GM23338 (cell line): ENCODE data around the gene TBPL1. TPM values are rescaled to one million over a fixed set of nuclear protein-coding genes. Genes with fewer than 3 reads are reported as not detected.

Source experiments
- ATAC-seq: fragments of 200-7000 bp; cut with Tn5 transposase; 3 replicates; pipeline ENCODE4 v1.9.1; 2020
- DNase-seq: peaks from one replicate; pipeline ENCODE4 v3.0.0-alpha.2; 2015; ENCODE audit warnings: low spot score
- H2AFZ ChIP-seq: fragments of 200-600 bp; sonication (generic); 2 replicates; pipeline ENCODE4 v1.8.0; 2016; ENCODE audit warnings: antibody characterized with exemption, mild to moderate bottlenecking, moderate library complexity
- H3F3A ChIP-seq: fragments of 200-600 bp; sonication (generic); replicated peaks from 2 replicates; pipeline ENCODE4 v1.8.0; 2017; ENCODE audit warnings: antibody characterized with exemption, mixed run types, low read depth
- H3K27ac ChIP-seq: fragments of 200-600 bp; sonication (generic); 2 replicates; pipeline ENCODE4 v1.6.1; 2016; ENCODE audit warnings: low read depth
- H3K27me3 ChIP-seq: fragments of 200-600 bp; sonication (generic); 2 replicates; pipeline ENCODE4 v1.8.0; 2016; ENCODE audit warnings: mild to moderate bottlenecking, mixed run types, moderate library complexity; ENCODE audit not compliant: insufficient read depth
- H3K36me3 ChIP-seq: fragments of 200-600 bp; sonication (generic); 2 replicates; pipeline ENCODE4 v1.8.0; 2016; ENCODE audit warnings: mild to moderate bottlenecking; ENCODE audit not compliant: insufficient read depth
- H3K4me1 ChIP-seq: fragments of 200-600 bp; sonication (generic); 2 replicates; pipeline ENCODE4 v1.8.0; 2016; ENCODE audit warnings: mild to moderate bottlenecking, moderate library complexity; ENCODE audit not compliant: insufficient read depth
- H3K4me2 ChIP-seq: fragments of 200-600 bp; sonication (generic); 2 replicates; pipeline ENCODE4 v1.7.1; 2017; ENCODE audit warnings: mixed run types
- H3K4me3 ChIP-seq: fragments of 200-600 bp; sonication (generic); 2 replicates; pipeline ENCODE4 v1.6.1; 2016; ENCODE audit warnings: mixed run types
- H3K79me2 ChIP-seq: fragments of 200-600 bp; sonication (generic); replicated peaks from 2 replicates; pipeline ENCODE4 v1.8.0; 2017; ENCODE audit warnings: mild to moderate bottlenecking; ENCODE audit not compliant: insufficient read depth
- H3K9me2 ChIP-seq: fragments of 200-600 bp; sonication (generic); 2 replicates; pipeline ENCODE4 v1.8.0; 2017; ENCODE audit not compliant: insufficient read depth
- H4K20me1 ChIP-seq: fragments of 200-600 bp; sonication (generic); replicated peaks from 2 replicates; pipeline ENCODE4 v1.8.0; 2017; ENCODE audit warnings: mild to moderate bottlenecking; ENCODE audit not compliant: insufficient read depth
- H3K27ac Mint-ChIP-seq: 2 replicates; pipeline ENCODE4 v1.8.0; 2020; ENCODE audit warnings: inconsistent platforms, mild to moderate bottlenecking, moderate library complexity, mixed read lengths
- H3K27me3 Mint-ChIP-seq: 3 replicates; pipeline ENCODE4 v1.8.0; 2022; ENCODE audit warnings: low read depth, mild to moderate bottlenecking, moderate library complexity, mixed read lengths, inconsistent platforms; ENCODE audit not compliant: insufficient read depth, poor library complexity
- H3K36me3 Mint-ChIP-seq: 3 replicates; pipeline ENCODE4 v1.8.0; 2021; ENCODE audit warnings: low read depth, mild to moderate bottlenecking, inconsistent platforms, moderate library complexity, mixed read lengths
- H3K4me1 Mint-ChIP-seq: 3 replicates; pipeline ENCODE4 v1.8.0; 2020; ENCODE audit warnings: mild to moderate bottlenecking, inconsistent platforms, mixed read lengths
- H3K4me3 Mint-ChIP-seq: 3 replicates; pipeline ENCODE4 v1.8.0; 2021; ENCODE audit warnings: moderate library complexity, mild to moderate bottlenecking, inconsistent platforms, mixed read lengths
- H3K9me3 Mint-ChIP-seq: 3 replicates; pipeline ENCODE4 v1.8.0; 2020; ENCODE audit warnings: moderate library complexity, mild to moderate bottlenecking, inconsistent platforms, mixed read lengths
- CREB1 ChIP-seq: fragments of 250-450 bp; sonication (Bioruptor Pico); IDR thresholded peaks from 2 replicates; pipeline ENCODE4 v1.5.0; 2020; ENCODE audit warnings: low read depth, mild to moderate bottlenecking, moderate library complexity
- EZH2 ChIP-seq: fragments of 200-600 bp; sonication (generic); IDR thresholded peaks from one replicate; pipeline ENCODE4 v1.8.0; 2017; ENCODE audit warnings: antibody characterized with exemption, mild to moderate bottlenecking, low read depth; ENCODE audit not compliant: unreplicated experiment
- EZH2phosphoT487 ChIP-seq: fragments of 200-600 bp; sonication (generic); IDR thresholded peaks from one replicate; pipeline ENCODE4 v1.8.1; 2018; ENCODE audit warnings: antibody characterized with exemption; ENCODE audit not compliant: unreplicated experiment
- NANOG ChIP-seq: IDR thresholded peaks from 2 replicates; pipeline ENCODE4 v1.6.1; 2016; ENCODE audit warnings: antibody characterized with exemption, borderline replicate concordance
- STAT1 ChIP-seq: IDR thresholded peaks from one replicate; pipeline ENCODE4 v1.6.1; 2016; ENCODE audit warnings: antibody characterized with exemption; ENCODE audit not compliant: unreplicated experiment
- ZNF114 ChIP-seq: fragments of 250-450 bp; sonication (Bioruptor Pico); IDR thresholded peaks from 2 replicates; pipeline ENCODE4 v1.5.0; 2020; ENCODE audit warnings: mild to moderate bottlenecking, moderate library complexity
- ZNF331 ChIP-seq: fragments of 250-450 bp; sonication (Bioruptor Pico); IDR thresholded peaks from 2 replicates; pipeline ENCODE4 v1.5.0; 2020; ENCODE audit warnings: low read depth, mild to moderate bottlenecking, moderate library complexity
- polyA plus RNA-seq: library from polyadenylated mRNA; unstranded; fragments of >200 nt; fragmentation: Nextera tagmentation; extraction: Ambion mirVana; gene quantifications from 2 replicates; pipeline ENCODE4 v1.2.1, GENCODE V29; 2016
- total RNA-seq: library from RNA; depleted of rRNA; stranded (reverse); fragments of >200 nt; shearing (Covaris generic); gene quantifications from 2 replicates; pipeline ENCODE4 v1.2.3, GENCODE V29; 2014
- TF ChIP-seq, protein P1 (sequence below): fragments of 250-450 bp; sonication (Bioruptor Pico); IDR thresholded peaks from 2 replicates; pipeline ENCODE4 v1.5.0; 2020; ENCODE audit warnings: mild to moderate bottlenecking, moderate library complexity
- TF ChIP-seq, protein P2 (sequence below): IDR thresholded peaks from 2 replicates; pipeline ENCODE4 v1.6.1; 2016; ENCODE audit warnings: antibody characterized with exemption

TBPL1 gene
- total and polyA plus RNA-seq, 2 experiments from 2014 or later, result 72.9 to 139 TPM

DNA sequence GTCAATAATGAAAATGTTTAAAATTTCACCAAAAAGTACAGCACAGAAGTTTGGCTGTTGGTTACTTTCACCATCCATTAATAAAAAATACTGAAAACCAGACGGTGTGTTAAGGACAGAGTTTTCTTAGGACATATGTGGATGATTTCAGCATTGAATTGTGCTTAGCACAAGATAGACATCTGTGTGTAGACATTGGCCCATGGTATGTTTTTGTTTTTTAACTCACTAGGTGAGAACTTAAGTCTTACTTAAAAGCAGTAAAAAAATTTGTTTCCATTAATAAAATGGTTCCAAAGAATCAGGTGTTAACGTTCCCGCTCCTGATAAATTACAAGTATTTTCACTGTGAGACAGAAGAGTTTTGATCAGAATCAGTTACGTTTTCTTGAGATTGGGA, 4.2 kb downstream of the TBPL1 start (continued):
- TF ChIP-seq, protein P1, sequence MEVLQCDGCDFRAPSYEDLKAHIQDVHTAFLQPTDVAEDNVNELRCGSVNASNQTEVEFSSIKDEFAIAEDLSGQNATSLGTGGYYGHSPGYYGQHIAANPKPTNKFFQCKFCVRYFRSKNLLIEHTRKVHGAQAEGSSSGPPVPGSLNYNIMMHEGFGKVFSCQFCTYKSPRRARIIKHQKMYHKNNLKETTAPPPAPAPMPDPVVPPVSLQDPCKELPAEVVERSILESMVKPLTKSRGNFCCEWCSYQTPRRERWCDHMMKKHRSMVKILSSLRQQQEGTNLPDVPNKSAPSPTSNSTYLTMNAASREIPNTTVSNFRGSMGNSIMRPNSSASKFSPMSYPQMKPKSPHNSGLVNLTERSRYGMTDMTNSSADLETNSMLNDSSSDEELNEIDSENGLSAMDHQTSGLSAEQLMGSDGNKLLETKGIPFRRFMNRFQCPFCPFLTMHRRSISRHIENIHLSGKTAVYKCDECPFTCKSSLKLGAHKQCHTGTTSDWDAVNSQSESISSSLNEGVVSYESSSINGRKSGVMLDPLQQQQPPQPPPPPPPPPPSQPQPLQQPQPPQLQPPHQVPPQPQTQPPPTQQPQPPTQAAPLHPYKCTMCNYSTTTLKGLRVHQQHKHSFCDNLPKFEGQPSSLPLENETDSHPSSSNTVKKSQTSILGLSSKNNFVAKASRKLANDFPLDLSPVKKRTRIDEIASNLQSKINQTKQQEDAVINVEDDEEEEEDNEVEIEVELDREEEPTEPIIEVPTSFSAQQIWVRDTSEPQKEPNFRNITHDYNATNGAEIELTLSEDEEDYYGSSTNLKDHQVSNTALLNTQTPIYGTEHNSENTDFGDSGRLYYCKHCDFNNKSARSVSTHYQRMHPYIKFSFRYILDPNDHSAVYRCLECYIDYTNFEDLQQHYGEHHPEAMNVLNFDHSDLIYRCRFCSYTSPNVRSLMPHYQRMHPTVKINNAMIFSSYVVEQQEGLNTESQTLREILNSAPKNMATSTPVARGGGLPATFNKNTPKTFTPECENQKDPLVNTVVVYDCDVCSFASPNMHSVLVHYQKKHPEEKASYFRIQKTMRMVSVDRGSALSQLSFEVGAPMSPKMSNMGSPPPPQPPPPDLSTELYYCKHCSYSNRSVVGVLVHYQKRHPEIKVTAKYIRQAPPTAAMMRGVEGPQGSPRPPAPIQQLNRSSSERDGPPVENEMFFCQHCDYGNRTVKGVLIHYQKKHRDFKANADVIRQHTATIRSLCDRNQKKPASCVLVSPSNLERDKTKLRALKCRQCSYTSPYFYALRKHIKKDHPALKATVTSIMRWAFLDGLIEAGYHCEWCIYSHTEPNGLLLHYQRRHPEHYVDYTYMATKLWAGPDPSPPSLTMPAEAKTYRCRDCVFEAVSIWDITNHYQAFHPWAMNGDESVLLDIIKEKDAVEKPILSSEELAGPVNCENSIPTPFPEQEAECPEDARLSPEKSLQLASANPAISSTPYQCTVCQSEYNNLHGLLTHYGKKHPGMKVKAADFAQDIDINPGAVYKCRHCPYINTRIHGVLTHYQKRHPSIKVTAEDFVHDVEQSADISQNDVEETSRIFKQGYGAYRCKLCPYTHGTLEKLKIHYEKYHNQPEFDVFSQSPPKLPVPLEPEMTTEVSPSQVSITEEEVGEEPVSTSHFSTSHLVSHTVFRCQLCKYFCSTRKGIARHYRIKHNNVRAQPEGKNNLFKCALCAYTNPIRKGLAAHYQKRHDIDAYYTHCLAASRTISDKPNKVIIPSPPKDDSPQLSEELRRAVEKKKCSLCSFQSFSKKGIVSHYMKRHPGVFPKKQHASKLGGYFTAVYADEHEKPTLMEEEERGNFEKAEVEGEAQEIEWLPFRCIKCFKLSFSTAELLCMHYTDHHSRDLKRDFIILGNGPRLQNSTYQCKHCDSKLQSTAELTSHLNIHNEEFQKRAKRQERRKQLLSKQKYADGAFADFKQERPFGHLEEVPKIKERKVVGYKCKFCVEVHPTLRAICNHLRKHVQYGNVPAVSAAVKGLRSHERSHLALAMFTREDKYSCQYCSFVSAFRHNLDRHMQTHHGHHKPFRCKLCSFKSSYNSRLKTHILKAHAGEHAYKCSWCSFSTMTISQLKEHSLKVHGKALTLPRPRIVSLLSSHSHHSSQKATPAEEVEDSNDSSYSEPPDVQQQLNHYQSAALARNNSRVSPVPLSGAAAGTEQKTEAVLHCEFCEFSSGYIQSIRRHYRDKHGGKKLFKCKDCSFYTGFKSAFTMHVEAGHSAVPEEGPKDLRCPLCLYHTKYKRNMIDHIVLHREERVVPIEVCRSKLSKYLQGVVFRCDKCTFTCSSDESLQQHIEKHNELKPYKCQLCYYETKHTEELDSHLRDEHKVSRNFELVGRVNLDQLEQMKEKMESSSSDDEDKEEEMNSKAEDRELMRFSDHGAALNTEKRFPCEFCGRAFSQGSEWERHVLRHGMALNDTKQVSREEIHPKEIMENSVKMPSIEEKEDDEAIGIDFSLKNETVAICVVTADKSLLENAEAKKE, result no peak
- TF ChIP-seq EZH2 (no peak), NANOG (no peak), STAT1 (no peak), EZH2phosphoT487 (no peak), ZNF331 (CRISPR knock-in tag) (no peak)
- TF ChIP-seq, protein P2, sequence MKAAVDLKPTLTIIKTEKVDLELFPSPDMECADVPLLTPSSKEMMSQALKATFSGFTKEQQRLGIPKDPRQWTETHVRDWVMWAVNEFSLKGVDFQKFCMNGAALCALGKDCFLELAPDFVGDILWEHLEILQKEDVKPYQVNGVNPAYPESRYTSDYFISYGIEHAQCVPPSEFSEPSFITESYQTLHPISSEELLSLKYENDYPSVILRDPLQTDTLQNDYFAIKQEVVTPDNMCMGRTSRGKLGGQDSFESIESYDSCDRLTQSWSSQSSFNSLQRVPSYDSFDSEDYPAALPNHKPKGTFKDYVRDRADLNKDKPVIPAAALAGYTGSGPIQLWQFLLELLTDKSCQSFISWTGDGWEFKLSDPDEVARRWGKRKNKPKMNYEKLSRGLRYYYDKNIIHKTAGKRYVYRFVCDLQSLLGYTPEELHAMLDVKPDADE, result no peak

DNA sequence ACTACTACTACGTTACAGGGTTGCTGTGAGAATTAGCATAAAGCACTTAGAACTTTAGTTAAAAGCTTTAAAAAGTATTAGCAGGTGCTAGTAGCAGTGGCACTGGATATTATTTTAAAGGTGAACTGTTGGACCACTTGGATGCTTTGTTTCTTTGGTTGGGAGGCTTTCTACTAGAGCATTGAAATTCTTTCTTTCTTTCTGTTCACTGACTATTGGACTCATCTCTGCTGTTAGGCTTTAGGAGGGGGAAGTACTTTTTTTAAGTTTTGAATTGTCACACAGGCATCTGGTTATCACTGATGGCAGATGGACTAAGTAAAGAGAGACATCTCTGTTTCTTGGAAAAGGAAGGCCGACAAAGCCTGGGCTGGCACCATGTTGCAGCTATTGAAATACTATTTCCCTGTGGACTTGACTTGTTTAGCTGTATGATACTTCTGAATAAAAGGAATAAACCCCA, 4.8 kb downstream of the TBPL1 start:
- H3K79me2 ChIP-seq, result peaks cover 94% of the 10 kb centered on the region
- TF ChIP-seq CREB1 (CRISPR knock-in tag), result no peak
- TF ChIP-seq ZNF114 (CRISPR knock-in tag), result no peak
- no peak for TF ChIP-seq EZH2
- TF ChIP-seq, protein P1, result no peak

More for the DNA sequence above, 4.8 kb downstream of the TBPL1 start:
- Histone ChIP-seq H3F3A (no peaks in the 10 kb centered on the region), H3K4me1 (peaks cover 25% of the 10 kb centered on the region), H3K27ac (no peak overlapping the region), H3K9me2 (no peaks in the 10 kb centered on the region), H3K36me3 (no peaks in the 10 kb centered on the region), H4K20me1 (peaks cover 40% of the 10 kb centered on the region), H3K4me2 (no peak overlapping the region), H2AFZ (no peak overlapping the region), H3K27me3 (no peaks in the 10 kb centered on the region), H3K4me3 (no peak overlapping the region)
- H3K36me3 Mint-ChIP-seq, result no peaks in the 10 kb centered on the region; the same call in 2 of the 3 replicates
- peaks cover 36% of the 10 kb centered on the region for H3K4me1 Mint-ChIP-seq
- H3K27ac Mint-ChIP-seq, result no peak overlapping the region
- no peak overlapping the region for H3K4me3 Mint-ChIP-seq
- ATAC-seq, result no peak
- H3K9me3 Mint-ChIP-seq, result no peaks in the 10 kb centered on the region
- peaks cover 5% of the 10 kb centered on the region for H3K27me3 Mint-ChIP-seq
- no peak for DNase-seq
